ENCODE results near the gene CERS4.

DNA sequence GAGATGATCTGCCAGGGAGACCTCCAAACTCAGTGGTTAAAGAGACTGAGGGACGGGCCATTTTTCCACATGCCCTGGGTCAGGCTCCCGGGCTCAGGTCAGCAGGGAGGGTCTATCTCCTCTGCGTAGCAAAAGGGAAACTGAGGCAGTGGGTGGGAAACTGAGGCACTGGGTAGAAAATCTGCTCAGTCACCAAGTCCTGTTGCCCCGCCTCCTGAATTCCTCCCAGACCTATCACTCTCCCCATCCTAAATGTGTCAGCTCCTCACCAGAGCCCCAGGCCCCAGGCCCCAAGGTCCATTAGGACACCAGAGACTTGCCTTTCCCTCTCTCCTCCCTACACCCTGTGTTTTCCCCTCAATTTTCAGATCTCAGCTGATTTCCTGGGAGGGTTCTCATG lies 96.6 kb downstream of the CERS4 start:
- TF ChIP-seq CTCF (IDR thresholded peaks at IDR 0.05; ENCODE audit: low read depth, low read length) (no peak), EZH2phosphoT487 (IDR thresholded peaks at IDR 0.05; ENCODE audit: low read depth) (no peak)
